Thoracic aorta (tissue), 2 donors: Measurements from ENCODE around the gene CBX4. TPM values are rescaled to one million over a fixed set of nuclear protein-coding genes. Genes with fewer than 3 reads are reported as not detected.

Experiments used
- ATAC-seq: fragments of 150-250 bp; one replicate; pipeline ENCODE4 v1.8.0; 2017; ENCODE audit warnings: low read depth; ENCODE audit not compliant: insufficient number of reproducible peaks, low FRiP score
- DNase-seq: peaks from one replicate; pipeline ENCODE4 v3.0.0-alpha.2; 2020; ENCODE audit warnings: low spot score
- H3K27ac ChIP-seq, 2 donors: fragments of 200-600 bp; sonication (generic); 1 replicate in 1 of 2; 2 replicates in 1 of 2; pipeline ENCODE4 v1.5.1; 2016; ENCODE audit warnings: mild to moderate bottlenecking in 2 of 2, moderate library complexity in 2 of 2
- H3K27me3 ChIP-seq: fragments of 200-600 bp; sonication (generic); replicated peaks from 2 replicates; pipeline ENCODE4 v1.6.0; 2016; ENCODE audit warnings: mild to moderate bottlenecking; ENCODE audit not compliant: insufficient read depth
- H3K36me3 ChIP-seq: fragments of 200-600 bp; sonication (generic); one replicate; pipeline ENCODE4 v1.5.1; 2016
- H3K4me1 ChIP-seq, 2 donors: fragments of 200-600 bp; sonication (generic); 1 replicate in 1 of 2; 2 replicates in 1 of 2; pipeline versions ENCODE4 v1.5.1 to v1.6.0; 2016; ENCODE audit warnings: low read depth in 2 of 2, mild to moderate bottlenecking in 1 of 2; ENCODE audit not compliant: control insufficient read depth in 1 of 2
- H3K4me3 ChIP-seq: fragments of 200-600 bp; sonication (generic); 2 replicates; pipeline ENCODE4 v1.5.1; 2016; ENCODE audit warnings: mild to moderate bottlenecking
- H3K9me3 ChIP-seq: fragments of 200-600 bp; sonication (generic); 2 replicates; pipeline ENCODE4 v1.5.1; 2016
- CTCF ChIP-seq: fragments of 200-600 bp; sonication (generic); IDR thresholded peaks from one replicate; pipeline ENCODE4 v1.5.1; 2019; ENCODE audit warnings: antibody characterized with exemption
- total RNA-seq, 2 donors: library from RNA; depleted of rRNA; stranded (reverse); fragments of >200 nt; gene quantifications; one replicate each; pipeline versions ENCODE4 v1.1.0 to v1.2.3, GENCODE V29; 2016

Gene CBX4
- total RNA-seq, 2 donors from 2014 or later = 6.2 to 10.4 TPM

DNA sequence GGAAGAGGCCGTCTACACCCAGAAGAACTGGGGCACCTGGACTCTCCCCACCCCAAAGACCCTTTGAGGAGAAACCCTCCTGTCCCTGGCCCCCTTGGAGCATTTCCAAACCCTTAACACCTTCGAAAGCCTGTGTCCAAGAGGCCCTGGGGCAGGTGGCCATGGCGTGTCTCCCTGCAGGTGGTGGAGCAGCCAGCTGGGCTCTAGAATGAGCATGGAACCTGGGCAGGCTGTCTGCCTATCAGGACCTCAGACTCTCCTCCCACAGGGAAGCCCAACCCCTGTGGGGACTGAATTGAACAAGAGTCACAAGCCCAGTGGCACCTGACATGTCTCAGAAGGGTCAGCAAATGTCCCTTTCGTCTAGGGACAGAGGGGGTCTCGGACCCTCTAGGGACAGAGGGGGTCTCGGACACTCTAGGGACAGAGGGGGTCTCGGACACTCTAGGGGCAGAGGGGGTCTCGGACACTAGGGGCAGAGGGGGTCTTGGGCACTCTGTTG is 8.4 kb downstream of the CBX4 start:
- Histone ChIP-seq H3K27ac (no peak overlapping the region), H3K4me3 (no peak overlapping the region), H3K36me3 (peaks cover 19% of the 10 kb centered on the region), H3K4me1 (peaks cover 14 to 18% of the 10 kb centered on the region in 2 donors), H3K9me3 (no peaks in the 10 kb centered on the region), H3K27me3 (no peaks in the 10 kb centered on the region)
- no peak for DNase-seq
- TF ChIP-seq CTCF = no peak
- ATAC-seq = no peak

- no peak for ATAC-seq
- no peak overlapping the region for H3K4me3 ChIP-seq
Measured at GRCh38 chr17:79830303-79830702, 8.9 kb downstream of the CBX4 start.

GRCh38 chr17:79829457-79829856 is 9.8 kb downstream of the CBX4 start:
- Histone ChIP-seq H3K4me1 (peaks cover 14 to 18% of the 10 kb centered on the region in 2 donors), H3K27me3 (no peaks in the 10 kb centered on the region), H3K4me3 (no peak overlapping the region), H3K36me3 (peaks cover 5% of the 10 kb centered on the region), H3K9me3 (no peaks in the 10 kb centered on the region), H3K27ac (no peak overlapping the region)
- no peak for TF ChIP-seq CTCF
- ATAC-seq (no peak), DNase-seq (no peak)

More at GRCh38 chr17:79830303-79830702, 8.9 kb downstream of the CBX4 start:
- H3K36me3 ChIP-seq = peaks cover 14% of the 10 kb centered on the region
- H3K9me3 ChIP-seq = no peaks in the 10 kb centered on the region
- no peak for TF ChIP-seq CTCF
- no peak overlapping the region for H3K27ac ChIP-seq
- no peaks in the 10 kb centered on the region for H3K27me3 ChIP-seq
- no peak for DNase-seq
- peaks cover 14 to 18% of the 10 kb centered on the region in 2 donors for H3K4me1 ChIP-seq

DNA sequence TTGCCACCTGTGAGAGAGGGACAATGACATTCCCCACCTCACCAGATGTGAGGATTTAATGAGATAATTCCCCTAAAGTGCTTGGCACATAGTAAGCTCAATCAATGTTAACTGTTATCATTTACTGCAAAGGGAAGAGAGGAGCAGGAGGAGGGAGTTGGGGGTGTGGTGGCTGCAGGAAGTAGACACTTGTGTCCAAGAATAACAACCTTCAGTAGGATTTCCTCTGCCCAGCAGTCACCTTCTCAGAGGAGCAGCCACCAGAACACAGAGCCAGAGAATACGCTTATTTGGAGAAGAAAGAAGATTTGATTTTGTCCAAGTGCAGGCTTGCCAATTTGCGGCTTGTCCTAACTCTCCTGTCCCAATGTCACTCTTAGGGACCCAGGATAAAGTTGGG is 10.2 kb downstream of the CBX4 start:
- Histone ChIP-seq H3K4me1 (peaks cover 14 to 18% of the 10 kb centered on the region in 2 donors), H3K27ac (no peak overlapping the region), H3K27me3 (no peaks in the 10 kb centered on the region), H3K4me3 (no peak overlapping the region), H3K36me3 (peaks cover 2% of the 10 kb centered on the region), H3K9me3 (no peaks in the 10 kb centered on the region)
- DNase-seq (no peak), ATAC-seq (no peak)
- TF ChIP-seq CTCF = no peak

DNA sequence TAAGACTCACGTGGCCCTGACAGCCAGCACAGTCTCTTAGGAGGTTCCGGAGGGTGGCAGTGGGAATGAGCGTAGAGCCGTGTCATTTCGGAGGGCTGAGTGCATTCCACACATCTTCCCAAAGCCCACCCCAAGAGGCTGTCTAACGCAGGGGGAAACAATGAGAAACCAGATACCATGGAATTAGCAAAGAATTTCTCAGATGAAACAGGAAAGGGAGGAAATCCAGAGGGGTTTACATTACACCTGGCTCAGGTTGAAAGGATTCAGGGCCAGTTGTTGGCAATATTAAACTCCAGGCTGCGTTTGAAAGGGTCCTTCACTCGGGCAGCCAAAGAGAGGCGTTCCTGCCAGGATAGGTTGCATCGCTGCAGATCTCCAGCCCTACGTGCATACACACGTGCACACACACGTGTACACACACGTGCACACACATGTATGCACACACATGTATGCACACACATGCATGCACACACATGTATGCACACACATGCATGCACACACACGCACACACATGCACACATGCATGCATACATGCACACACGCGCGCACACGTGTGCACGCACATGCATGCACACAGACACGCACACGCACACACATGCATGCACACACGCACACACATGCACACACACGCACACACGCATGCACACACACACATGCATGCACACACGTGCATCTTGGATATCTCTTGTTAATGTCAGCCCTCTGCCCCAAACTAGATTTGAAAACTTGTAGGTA is 12.2 kb downstream of the CBX4 start:
- no peak for ATAC-seq

More for the DNA sequence above, 12.2 kb downstream of the CBX4 start:
- H3K36me3 ChIP-seq = no peaks in the 10 kb centered on the region
- H3K9me3 ChIP-seq = no peaks in the 10 kb centered on the region
- no peak overlapping the region for H3K4me3 ChIP-seq
- H3K27ac ChIP-seq = no peak overlapping the region
- peaks cover 3 to 9% of the 10 kb centered on the region in 2 donors for H3K4me1 ChIP-seq
- no peak for DNase-seq
- no peaks in the 10 kb centered on the region for H3K27me3 ChIP-seq
- no peak for TF ChIP-seq CTCF
